AG04450 (cell line): ENCODE measurements around the gene HP1BP3. TPM values are rescaled to one million over a fixed set of nuclear protein-coding genes. Genes with fewer than 3 reads are reported as not detected.

Experiments used
- CTCF ChIA-PET: fragments of 300-600, 350-600 bp; formaldehyde crosslinking; extraction: SDS; loops from one replicate; lab custom pipeline; 2022; ENCODE audit warnings: antibody characterized with exemption, inconsistent platforms; lab: Charles Lee
- POLR2A ChIA-PET: fragments of 350-600 bp; formaldehyde crosslinking; extraction: SDS; loops from one replicate; lab custom pipeline; 2021; ENCODE audit warnings: antibody characterized with exemption, inconsistent platforms; lab: Yijun Ruan, JAX
- DNase-seq: peaks from one replicate; pipeline ENCODE4 v3.0.0-alpha.2; 2011; ENCODE audit warnings: low read depth, low spot score
- H3K27ac ChIP-seq: one replicate; pipeline ENCODE4 v1.5.1; 2012; ENCODE audit warnings: low read depth, low read length, control low read depth
- H3K27me3 ChIP-seq: one replicate; pipeline ENCODE4 v1.6.0; 2012; ENCODE audit warnings: low read length; ENCODE audit not compliant: control insufficient read depth, insufficient read depth
- H3K4me3 ChIP-seq: 2 replicates; pipeline ENCODE4 v1.5.1; 2011; ENCODE audit warnings: mild to moderate bottlenecking, low read depth, low read length, control low read depth
- H3K9me3 ChIP-seq: 2 replicates; pipeline ENCODE4 v1.5.1; 2012; ENCODE audit warnings: low read length; ENCODE audit not compliant: control insufficient read depth, insufficient read depth
- CTCF ChIP-seq: IDR thresholded peaks from 2 replicates; pipeline ENCODE4 v1.5.1; 2011; ENCODE audit warnings: low read depth, low read length, control low read depth, inconsistent platforms
- polyA plus RNA-seq: library from polyadenylated mRNA; depleted of rRNA; stranded (reverse); fragments of >200 nt; gene quantifications from 2 replicates; pipeline ENCODE4 v1.2.3, GENCODE V29; 2011

HP1BP3 gene
- polyA plus RNA-seq, 1 experiment: 203 TPM

GRCh38 chr1:20732071-20732587 is 55.0 kb downstream of the HP1BP3 start:
- Histone ChIP-seq H3K27ac (peak overlapping the region; percentile 98), H3K4me3 (peak overlapping the region; percentile 68), H3K27me3 (no peaks in the 10 kb centered on the region), H3K9me3 (no peaks in the 10 kb centered on the region; the same call in 1 of the 2 replicates)
- ChIA-PET POLR2A (interaction anchor here (0.6 to 2.4 kb wide), 4 partner anchors 15 to 82 kb away, joined by 5 to 10 read pairs (median 8); partner anchors contain the start of gene KIF17), CTCF (no interaction called here)
- DNase-seq: peak; percentile 44
- no peak for TF ChIP-seq CTCF

- Histone ChIP-seq H3K27me3 (no peaks in the 10 kb centered on the region), H3K9me3 (no peaks in the 10 kb centered on the region; the same call in 1 of the 2 replicates), H3K4me3 (peak overlapping the region; percentile 68), H3K27ac (no peak overlapping the region)
- ChIA-PET CTCF (no interaction called here), POLR2A (interaction anchor here (0.6 to 2.4 kb wide), 5 partner anchors 14 to 112 kb away, joined by 4 to 10 read pairs (median 7); partner anchors contain the start of genes HP1BP3 and KIF17)
- no peak for TF ChIP-seq CTCF
- no peak for DNase-seq
These were observed 55.8 kb downstream of the HP1BP3 start for GRCh38 chr1:20731057-20731991.

GRCh38 chr1:20730690-20731056 is 56.4 kb downstream of the HP1BP3 start:
- ChIA-PET POLR2A (interaction anchor here (0.6 to 2.4 kb wide), 3 partner anchors 34 to 112 kb away, joined by 4 to 9 read pairs (median 7); partner anchors contain the start of gene HP1BP3), CTCF (no interaction called here)
- DNase-seq: no peak
- H3K4me3 ChIP-seq: peak overlapping the region; percentile 68
- H3K27me3 ChIP-seq: no peaks in the 10 kb centered on the region
- peaks cover 5% of the 10 kb centered on the region; the same call in 1 of the 2 replicates for H3K9me3 ChIP-seq
- no peak overlapping the region for H3K27ac ChIP-seq
- no peak for TF ChIP-seq CTCF

GRCh38 chr1:20729990-20730689 is 57.0 kb downstream of the HP1BP3 start:
- Histone ChIP-seq H3K27ac (no peak overlapping the region), H3K9me3 (peaks cover 8% of the 10 kb centered on the region; the same call in 1 of the 2 replicates), H3K4me3 (peak overlapping the region; percentile 68), H3K27me3 (no peaks in the 10 kb centered on the region)
- ChIA-PET POLR2A (interaction anchor here (0.6 to 2.4 kb wide), 3 partner anchors 33 to 113 kb away, joined by 4 to 9 read pairs (median 7); partner anchors contain the start of gene HP1BP3), CTCF (no interaction called here)
- no peak for DNase-seq
- no peak for TF ChIP-seq CTCF
